Mesodermal cell (in vitro differentiated cells): ENCODE measurements around the gene AGPS.
A peak's percentile ranks its signal among the peaks of the same experiment; 100 is the strongest.

Experiments used
- H3K27ac ChIP-seq: 2 replicates; pipeline ENCODE4 v1.7.0; 2013; ENCODE audit warnings: mild to moderate bottlenecking, low read depth, low read length, moderate library complexity; ENCODE audit not compliant: severe bottlenecking
- H3K36me3 ChIP-seq: 2 replicates; pipeline ENCODE4 v1.7.1; 2013; ENCODE audit warnings: mild to moderate bottlenecking, low read length, moderate library complexity; ENCODE audit not compliant: control insufficient read depth, insufficient read depth
- H3K4me1 ChIP-seq: one replicate; pipeline ENCODE4 v1.7.1; 2013; ENCODE audit warnings: mild to moderate bottlenecking, low read length; ENCODE audit not compliant: insufficient read depth, control insufficient read depth, poor library complexity, severe bottlenecking
- H3K4me3 ChIP-seq: 2 replicates; pipeline ENCODE4 v1.7.0; 2013; ENCODE audit warnings: low read length, control low read depth, mild to moderate bottlenecking; ENCODE audit not compliant: insufficient read depth, poor library complexity, severe bottlenecking; ENCODE audit errors: extremely low read depth
- H3K9me3 ChIP-seq: 2 replicates; pipeline ENCODE4 v1.7.1; 2013; ENCODE audit warnings: mild to moderate bottlenecking, low read length, moderate library complexity; ENCODE audit not compliant: control insufficient read depth
- WGBS, 2 experiments: methylation state at CpG; one replicate each; pipeline ENCODE4 v1.1.5; 2013; ENCODE audit warnings: missing lambda C conversion rate in 2 of 2; ENCODE audit not compliant: insufficient coverage in 2 of 2; 5-methylcytosine and 5-hydroxymethylcytosine counted together

Gene AGPS

DNA sequence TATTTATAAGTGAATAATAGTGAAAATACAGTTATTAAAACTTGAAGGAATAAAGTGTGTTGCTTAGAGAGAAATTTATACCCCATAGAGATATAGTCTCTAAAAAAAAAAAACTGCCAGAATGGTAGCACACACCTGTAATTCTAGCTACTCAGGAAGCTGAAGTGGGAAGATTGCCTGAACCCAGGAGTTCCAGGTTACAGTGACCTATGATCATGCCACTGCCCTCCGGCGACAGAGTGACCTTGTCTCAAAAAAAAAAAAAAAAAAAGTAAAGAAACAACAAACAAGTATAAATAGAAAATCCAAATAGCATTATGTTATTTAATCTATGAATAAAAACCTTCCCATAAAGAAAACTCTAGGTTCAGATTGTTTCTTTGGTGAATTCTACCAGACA lies 7.4 kb upstream of the AGPS start:
- WGBS, 2 experiments = no CpG with 5 or more reads among the region's 2 CpGs
- Histone ChIP-seq H3K4me1 (no peaks in the 10 kb centered on the region), H3K4me3 (no peak overlapping the region), H3K27ac (no peak overlapping the region), H3K36me3 (peaks cover 2% of the 10 kb centered on the region), H3K9me3 (no peaks in the 10 kb centered on the region)

DNA sequence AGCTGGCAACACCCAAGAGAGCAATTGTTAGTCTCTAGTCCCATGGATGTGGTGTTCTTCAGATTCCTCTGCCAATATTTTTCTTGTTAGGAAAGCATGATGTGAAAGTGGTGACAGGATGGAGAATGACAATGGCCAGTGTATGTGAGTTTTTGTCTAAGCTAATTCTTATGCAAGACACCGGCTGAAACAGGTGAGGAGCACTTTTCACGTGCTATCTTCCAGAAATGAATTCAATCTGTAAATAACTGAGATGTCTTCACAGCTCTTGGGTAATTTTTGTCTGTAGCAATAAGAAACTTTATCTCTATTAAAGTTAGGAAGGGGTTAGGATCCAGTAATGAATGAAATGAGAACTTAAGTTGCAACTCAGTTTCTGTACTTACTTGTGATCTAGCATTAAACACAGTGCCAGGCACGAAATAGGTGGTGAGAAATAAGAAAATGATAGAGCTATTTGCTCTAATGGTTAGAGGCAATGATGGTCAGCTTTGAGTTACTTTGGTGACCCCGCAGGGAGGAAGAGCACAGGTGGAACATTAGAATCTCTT lies 676 bp upstream of the AGPS start:
- Histone ChIP-seq H3K36me3 (no peaks in the 10 kb centered on the region), H3K9me3 (no peaks in the 10 kb centered on the region), H3K4me1 (peaks cover 12% of the 10 kb centered on the region), H3K27ac (no peak overlapping the region), H3K4me3 (peak overlapping the region; percentile 93)
- 85 to 91% methylated on average over 3 of the region's 4 CpGs for WGBS, 2 experiments

DNA sequence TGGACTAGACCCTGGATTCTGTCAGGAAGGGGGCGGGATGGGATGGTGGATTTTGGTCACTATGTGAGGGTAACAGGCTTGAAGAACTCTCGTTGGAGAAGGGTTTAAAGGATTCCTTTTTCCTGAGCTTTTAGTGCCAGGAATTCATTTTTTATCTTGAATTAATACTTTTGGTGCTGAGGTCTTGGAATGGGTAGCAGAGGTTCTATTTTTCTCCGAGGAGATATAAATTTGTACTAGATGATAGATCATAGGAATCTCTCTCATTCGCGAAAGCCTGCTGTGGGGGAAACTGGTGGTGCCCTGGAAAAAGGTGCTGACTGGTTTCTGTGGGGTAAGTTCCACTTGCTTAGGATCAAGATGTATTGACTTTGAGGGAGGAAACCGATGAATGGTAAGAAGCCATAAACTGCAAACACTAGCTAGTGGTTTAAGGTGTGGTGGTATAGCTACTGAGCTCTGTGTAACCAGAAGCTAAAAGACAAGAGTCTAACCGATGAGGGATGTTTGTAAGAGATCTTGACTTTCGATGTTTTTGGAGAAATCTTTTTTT lies 706 bp downstream of the AGPS start:
- Histone ChIP-seq H3K4me1 (peaks cover 18% of the 10 kb centered on the region), H3K9me3 (no peaks in the 10 kb centered on the region), H3K36me3 (no peaks in the 10 kb centered on the region), H3K27ac (no peak overlapping the region), H3K4me3 (peak overlapping the region; percentile 93)
- 12 to 18% methylated on average over 8 of the region's 8 CpGs for WGBS, 2 experiments

DNA sequence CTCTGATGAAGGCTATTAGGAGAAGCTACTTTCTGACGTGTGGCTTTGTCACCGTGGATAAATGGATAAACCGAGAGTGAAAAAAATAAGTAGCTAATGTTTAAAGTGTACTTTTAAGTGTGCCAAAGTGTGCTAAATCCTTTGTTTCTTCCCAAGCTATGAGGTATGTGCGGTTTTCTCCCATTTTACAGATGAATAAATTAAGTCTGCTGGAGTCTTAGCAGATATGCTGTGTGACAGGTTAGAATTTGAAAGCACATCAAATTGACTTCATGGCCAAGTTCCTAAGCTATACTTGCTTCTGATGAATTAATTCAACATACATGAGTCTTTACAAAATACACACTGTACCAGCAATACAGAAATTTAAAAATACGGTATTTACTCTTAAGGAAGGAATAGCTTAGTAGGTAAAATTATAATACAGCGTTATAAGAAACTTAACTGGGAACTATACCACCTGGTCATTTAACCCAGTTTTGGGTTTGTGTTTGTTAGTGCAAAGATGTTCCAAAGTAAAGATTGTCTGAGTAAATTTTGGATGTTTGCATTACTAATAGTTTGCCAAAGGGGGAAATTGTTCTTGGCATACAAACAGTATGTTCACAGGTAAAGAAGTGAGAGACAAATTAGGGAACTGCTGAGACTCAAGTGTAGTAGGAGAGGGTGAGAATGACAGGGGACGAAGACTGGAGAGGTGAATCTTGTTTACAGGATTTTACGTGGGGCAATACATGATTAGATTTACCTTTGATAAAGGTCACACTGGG lies 1.4 kb downstream of the AGPS start:
- Histone ChIP-seq H3K4me3 (peak overlapping the region; percentile 93), H3K4me1 (peaks cover 21% of the 10 kb centered on the region), H3K27ac (no peak overlapping the region), H3K36me3 (no peaks in the 10 kb centered on the region), H3K9me3 (no peaks in the 10 kb centered on the region)
- WGBS, 2 experiments = 71 to 75% methylated on average over 3 to 6 of the region's 8 CpGs

- H3K4me3 ChIP-seq = no peak overlapping the region
- H3K27ac ChIP-seq = no peak overlapping the region
- H3K36me3 ChIP-seq = no peaks in the 10 kb centered on the region
- no peaks in the 10 kb centered on the region for H3K9me3 ChIP-seq
- H3K4me1 ChIP-seq = peaks cover 21% of the 10 kb centered on the region
- 89 to 100% methylated on average over 2 to 3 of the region's 3 CpGs for WGBS, 2 experiments
Observed at GRCh38 chr2:177394594-177394973, 2.0 kb downstream of the AGPS start.

DNA sequence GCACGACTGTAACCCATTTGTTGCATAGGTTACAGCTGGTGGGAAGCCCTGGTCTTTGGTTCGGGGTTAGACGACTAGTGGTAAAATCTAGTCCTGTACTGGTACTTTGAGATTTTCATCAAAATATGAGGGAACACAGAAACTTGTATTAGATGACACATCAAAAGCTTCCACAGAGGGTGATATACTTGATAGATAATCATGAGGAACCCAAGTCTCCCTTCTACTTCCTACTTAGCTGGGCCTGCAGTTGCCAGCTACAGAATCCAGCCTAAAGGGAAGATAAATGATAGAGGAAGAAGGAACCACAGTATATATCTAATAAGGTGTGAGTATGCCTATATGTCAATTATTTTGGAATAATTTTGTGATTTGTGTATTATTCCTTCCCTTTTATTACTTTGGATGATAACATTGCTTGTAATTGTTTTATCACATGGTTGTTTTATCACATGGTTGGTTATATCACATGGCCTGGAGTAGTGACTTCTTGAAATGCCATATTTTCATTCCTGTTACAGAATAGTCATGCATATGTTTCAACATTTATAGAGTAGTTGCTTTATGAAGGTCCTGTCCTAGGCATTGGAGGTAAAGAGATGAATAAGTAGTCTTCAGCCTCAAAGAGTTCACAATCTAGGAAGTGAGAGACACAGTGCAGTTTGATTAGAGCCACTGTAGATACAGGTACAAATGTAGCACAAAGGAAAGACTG lies 2.9 kb downstream of the AGPS start:
- H3K4me1 ChIP-seq = peaks cover 21% of the 10 kb centered on the region
- no peaks in the 10 kb centered on the region for H3K36me3 ChIP-seq
- H3K27ac ChIP-seq = no peak overlapping the region
- H3K4me3 ChIP-seq = no peak overlapping the region
- 88 to 100% methylated on average over 3 of the region's 3 CpGs for WGBS, 2 experiments
- no peaks in the 10 kb centered on the region for H3K9me3 ChIP-seq

DNA sequence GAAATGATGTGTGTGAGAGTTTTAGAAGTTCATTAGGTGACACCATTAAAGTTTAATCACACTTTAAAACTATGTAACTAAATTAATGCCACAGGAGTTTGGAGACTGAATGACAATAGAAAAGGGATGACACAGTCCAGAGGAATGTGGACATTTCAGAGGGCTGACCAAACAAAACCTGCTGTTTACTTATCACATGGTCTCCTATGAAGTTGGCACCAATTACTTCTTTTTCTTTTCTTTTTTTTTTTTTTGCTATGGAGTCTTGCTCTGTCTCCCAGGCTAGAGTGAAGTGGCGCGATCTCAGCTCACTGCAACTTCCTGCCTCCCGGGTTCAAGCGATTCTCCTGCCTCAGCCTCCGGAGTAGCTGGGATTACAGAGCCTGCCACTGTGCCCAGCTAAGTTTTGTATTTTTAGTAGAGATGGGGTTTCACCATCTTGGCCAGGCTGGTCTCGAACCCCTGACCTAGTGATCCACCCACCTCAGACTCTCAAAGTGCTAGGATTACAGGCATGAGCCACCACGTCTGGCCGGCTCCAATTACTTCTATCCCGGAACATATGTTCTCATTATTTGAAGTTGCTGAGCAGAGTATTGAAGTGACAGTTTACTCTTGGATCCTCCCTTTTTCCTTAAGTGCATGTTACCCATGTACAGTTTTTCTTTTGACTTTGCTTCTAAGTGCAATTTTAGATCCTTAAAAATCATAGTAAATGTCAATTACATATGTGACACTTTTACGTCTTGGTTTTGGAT lies 4.3 kb downstream of the AGPS start:
- Histone ChIP-seq H3K9me3 (no peaks in the 10 kb centered on the region), H3K4me1 (peaks cover 21% of the 10 kb centered on the region), H3K4me3 (no peak overlapping the region), H3K27ac (peak overlapping the region; percentile 43), H3K36me3 (no peaks in the 10 kb centered on the region)
- WGBS, 2 experiments = 88 to 100% methylated on average over 1 to 4 of the region's 10 CpGs

- H3K36me3 ChIP-seq = no peaks in the 10 kb centered on the region
- peak overlapping the region; percentile 30 for H3K27ac ChIP-seq
- H3K9me3 ChIP-seq = no peaks in the 10 kb centered on the region
- WGBS, 2 experiments = 90 to 95% methylated on average over 4 to 5 of the region's 12 CpGs
- peaks cover 21% of the 10 kb centered on the region for H3K4me1 ChIP-seq
- no peak overlapping the region for H3K4me3 ChIP-seq
Observed at GRCh38 chr2:177397481-177398289, 5.1 kb downstream of the AGPS start.

DNA sequence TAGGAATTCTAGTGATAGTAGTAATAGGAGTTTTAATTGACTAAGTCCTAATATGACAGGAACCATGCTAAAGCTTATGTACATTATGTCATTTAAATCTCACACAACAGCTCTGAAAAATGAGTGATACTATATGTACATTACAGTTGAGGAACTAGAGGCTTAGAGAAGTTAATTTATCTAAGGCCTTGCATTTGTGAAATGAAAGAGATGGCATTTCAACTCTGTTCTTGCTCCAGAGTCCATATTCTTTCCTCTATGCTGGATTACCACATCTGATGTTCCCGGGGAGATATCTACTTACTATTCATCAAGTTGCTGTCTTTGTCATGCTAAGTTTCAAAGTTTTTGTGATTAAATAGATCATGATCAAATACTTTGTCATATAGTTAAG lies 5.7 kb downstream of the AGPS start:
- H3K27ac ChIP-seq = no peak overlapping the region

GRCh38 chr2:177398791-177399190 lies 6.2 kb downstream of the AGPS start:
- Histone ChIP-seq H3K4me3 (no peak overlapping the region), H3K4me1 (peaks cover 21% of the 10 kb centered on the region)

More for the DNA sequence above, 5.7 kb downstream of the AGPS start:
- Histone ChIP-seq H3K36me3 (no peaks in the 10 kb centered on the region), H3K9me3 (no peaks in the 10 kb centered on the region), H3K4me1 (peaks cover 21% of the 10 kb centered on the region), H3K4me3 (no peak overlapping the region)
- no CpG with 5 or more reads among the region's 1 CpG for WGBS, 2 experiments

More at GRCh38 chr2:177398791-177399190, 6.2 kb downstream of the AGPS start:
- no peaks in the 10 kb centered on the region for H3K36me3 ChIP-seq
- no peaks in the 10 kb centered on the region for H3K9me3 ChIP-seq
- 60% methylated on average over 1 of the region's 1 CpG; no CpG with 5 or more reads in 1 of the 2 experiments for WGBS, 2 experiments
- H3K27ac ChIP-seq = no peak overlapping the region
